ENCODE measurements around the gene LBP.
"Not testable (repeated sequence)": the region's sequence is repeated elsewhere in the genome, so short reads cannot be mapped to it uniquely, and the experiment has no call there.

LBP gene

GRCh38 chr20:38387953-38388352, 41.7 kb downstream of the LBP start:
- Histone ChIP-seq H3K27ac (ENCODE audit: insufficient read depth, low read depth, low read length, poor library complexity, severe bottlenecking) (no peak overlapping the region), H3K27me3 (ENCODE audit: control insufficient read depth, insufficient read depth, low read length, poor library complexity, severe bottlenecking) (no peaks in the 10 kb centered on the region), H3K36me3 (ENCODE audit: control insufficient read depth, insufficient read depth, low read length) (no peaks in the 10 kb centered on the region), H3K4me3 (ENCODE audit: insufficient read depth, low read depth, low read length) (no peak overlapping the region), H3K4me1 (ENCODE audit: control insufficient read depth, insufficient read depth, low read length) (no peaks in the 10 kb centered on the region), H3K9me3 (ENCODE audit: control insufficient read depth, low read length) (no peaks in the 10 kb centered on the region)
- WGBS, 2 experiments, result 80 to 85% methylated on average over 4 of the region's 4 CpGs

DNA sequence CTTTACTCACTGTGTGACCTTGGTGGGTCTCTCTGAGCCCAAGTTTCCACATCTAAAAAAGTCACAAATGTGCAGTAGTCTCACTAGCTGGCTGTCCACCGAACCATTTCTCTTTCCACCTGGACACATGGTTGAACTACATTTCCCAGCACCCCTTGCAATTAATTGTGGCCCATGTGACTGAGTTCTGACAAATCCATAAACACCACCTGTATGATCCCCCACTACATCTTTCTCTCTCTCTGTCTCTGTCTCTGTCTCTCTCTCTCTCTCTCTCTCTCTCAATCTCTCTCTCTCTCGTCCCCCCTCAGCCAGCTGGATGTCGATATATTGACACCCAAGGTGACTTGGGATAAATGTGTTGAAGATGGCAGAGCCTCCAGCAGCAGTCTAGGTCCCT, 46.1 kb downstream of the LBP start:
- Histone ChIP-seq H3K27ac (ENCODE audit: insufficient read depth, low read depth, low read length, poor library complexity, severe bottlenecking) (no peak overlapping the region), H3K4me1 (ENCODE audit: control insufficient read depth, insufficient read depth, low read length) (no peaks in the 10 kb centered on the region), H3K27me3 (ENCODE audit: control insufficient read depth, insufficient read depth, low read length, poor library complexity, severe bottlenecking) (no peaks in the 10 kb centered on the region), H3K36me3 (ENCODE audit: control insufficient read depth, insufficient read depth, low read length) (no peaks in the 10 kb centered on the region), H3K9me3 (ENCODE audit: control insufficient read depth, low read length) (no peaks in the 10 kb centered on the region), H3K4me3 (ENCODE audit: insufficient read depth, low read depth, low read length) (no peak overlapping the region)
- 89 to 92% methylated on average over 2 of the region's 3 CpGs for WGBS, 2 experiments

DNA sequence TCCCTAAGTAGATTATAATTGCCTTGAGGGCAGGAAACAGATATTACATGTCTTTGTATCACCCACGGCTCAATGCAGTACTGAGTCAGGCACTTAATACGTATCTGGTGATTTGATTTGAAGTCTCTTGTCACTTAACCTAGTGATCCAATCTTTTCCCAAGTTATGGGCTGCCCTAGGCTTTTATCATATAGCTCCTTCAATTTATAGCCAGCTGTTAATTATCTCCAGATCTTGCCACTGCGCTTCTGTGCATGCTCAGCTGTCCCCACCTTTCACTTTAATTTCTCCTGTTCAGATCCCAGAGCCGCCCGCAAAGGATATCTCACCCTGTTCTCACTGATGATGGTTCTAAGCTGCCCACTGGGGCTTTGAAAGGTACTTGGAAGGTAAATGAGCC, 47.0 kb downstream of the LBP start:
- Histone ChIP-seq H3K4me1 (ENCODE audit: control insufficient read depth, insufficient read depth, low read length) (no peaks in the 10 kb centered on the region), H3K27me3 (ENCODE audit: control insufficient read depth, insufficient read depth, low read length, poor library complexity, severe bottlenecking) (no peaks in the 10 kb centered on the region), H3K36me3 (ENCODE audit: control insufficient read depth, insufficient read depth, low read length) (no peaks in the 10 kb centered on the region), H3K27ac (ENCODE audit: insufficient read depth, low read depth, low read length, poor library complexity, severe bottlenecking) (no peak overlapping the region), H3K9me3 (ENCODE audit: control insufficient read depth, low read length) (no peaks in the 10 kb centered on the region), H3K4me3 (ENCODE audit: insufficient read depth, low read depth, low read length) (no peak overlapping the region)
- WGBS, 2 experiments, result 90 to 95% methylated on average over 5 of the region's 5 CpGs

DNA sequence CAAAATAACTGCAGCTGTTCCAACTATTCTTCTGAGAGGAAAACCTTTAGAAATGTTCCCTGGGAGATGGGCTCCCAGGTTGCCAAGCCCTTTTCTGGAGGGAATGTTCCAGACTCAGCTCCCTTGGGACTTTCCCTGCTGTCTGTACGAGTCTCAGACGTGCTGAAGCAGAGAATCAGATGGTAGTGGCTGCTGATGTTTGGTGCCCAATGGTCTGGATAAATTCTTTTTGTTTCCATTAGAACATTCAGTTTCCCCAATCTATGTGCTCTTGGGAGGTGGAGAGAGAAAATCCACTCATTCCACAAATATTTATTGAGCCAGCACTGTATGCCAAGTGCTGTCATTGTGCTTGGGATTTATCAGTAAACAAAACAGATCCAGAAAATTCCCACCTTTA, 48.9 kb downstream of the LBP start:
- Histone ChIP-seq H3K27me3 (ENCODE audit: control insufficient read depth, insufficient read depth, low read length, poor library complexity, severe bottlenecking) (no peaks in the 10 kb centered on the region), H3K4me3 (ENCODE audit: insufficient read depth, low read depth, low read length) (no peak overlapping the region), H3K9me3 (ENCODE audit: control insufficient read depth, low read length) (no peaks in the 10 kb centered on the region), H3K36me3 (ENCODE audit: control insufficient read depth, insufficient read depth, low read length) (no peaks in the 10 kb centered on the region), H3K4me1 (ENCODE audit: control insufficient read depth, insufficient read depth, low read length) (no peaks in the 10 kb centered on the region), H3K27ac (ENCODE audit: insufficient read depth, low read depth, low read length, poor library complexity, severe bottlenecking) (no peak overlapping the region)
- WGBS, 2 experiments, result 89 to 97% methylated on average over 2 of the region's 2 CpGs

- not testable (repeated sequence) for H3K4me3 ChIP-seq (ENCODE audit: insufficient read depth, low read depth, low read length); H3K27me3 ChIP-seq (ENCODE audit: control insufficient read depth, insufficient read depth, low read length, poor library complexity, severe bottlenecking); H3K4me1 ChIP-seq (ENCODE audit: control insufficient read depth, insufficient read depth, low read length); H3K27ac ChIP-seq (ENCODE audit: insufficient read depth, low read depth, low read length, poor library complexity, severe bottlenecking); H3K9me3 ChIP-seq (ENCODE audit: control insufficient read depth, low read length); H3K36me3 ChIP-seq (ENCODE audit: control insufficient read depth, insufficient read depth, low read length)
- WGBS, 2 experiments, result 93% methylated on average over 2 of the region's 2 CpGs
These were observed 49.6 kb downstream of the LBP start for GRCh38 chr20:38395751-38396395.

- H3K9me3 ChIP-seq (ENCODE audit: control insufficient read depth, low read length), result no peaks in the 10 kb centered on the region
- WGBS, 2 experiments, result 94% methylated on average over 5 of the region's 5 CpGs
These were observed 55.8 kb downstream of the LBP start for GRCh38 chr20:38402089-38402488.

GRCh38 chr20:38402816-38403215, 56.5 kb downstream of the LBP start:
- no peak overlapping the region for H3K4me3 ChIP-seq (ENCODE audit: insufficient read depth, low read depth, low read length)
- H3K36me3 ChIP-seq (ENCODE audit: control insufficient read depth, insufficient read depth, low read length), result no peaks in the 10 kb centered on the region
- no peaks in the 10 kb centered on the region for H3K4me1 ChIP-seq (ENCODE audit: control insufficient read depth, insufficient read depth, low read length)
- WGBS, 2 experiments, result 95 to 96% methylated on average over 8 of the region's 8 CpGs
- no peak overlapping the region for H3K27ac ChIP-seq (ENCODE audit: insufficient read depth, low read depth, low read length, poor library complexity, severe bottlenecking)
- H3K9me3 ChIP-seq (ENCODE audit: control insufficient read depth, low read length), result no peaks in the 10 kb centered on the region
- H3K27me3 ChIP-seq (ENCODE audit: control insufficient read depth, insufficient read depth, low read length, poor library complexity, severe bottlenecking), result no peaks in the 10 kb centered on the region

More at GRCh38 chr20:38402089-38402488, 55.8 kb downstream of the LBP start:
- Histone ChIP-seq H3K4me3 (ENCODE audit: insufficient read depth, low read depth, low read length) (no peak overlapping the region), H3K4me1 (ENCODE audit: control insufficient read depth, insufficient read depth, low read length) (no peaks in the 10 kb centered on the region), H3K27me3 (ENCODE audit: control insufficient read depth, insufficient read depth, low read length, poor library complexity, severe bottlenecking) (no peaks in the 10 kb centered on the region), H3K36me3 (ENCODE audit: control insufficient read depth, insufficient read depth, low read length) (no peaks in the 10 kb centered on the region), H3K27ac (ENCODE audit: insufficient read depth, low read depth, low read length, poor library complexity, severe bottlenecking) (no peak overlapping the region)

GRCh38 chr20:38404016-38404415, 57.7 kb downstream of the LBP start:
- Histone ChIP-seq H3K27ac (ENCODE audit: insufficient read depth, low read depth, low read length, poor library complexity, severe bottlenecking) (no peak overlapping the region), H3K36me3 (ENCODE audit: control insufficient read depth, insufficient read depth, low read length) (no peaks in the 10 kb centered on the region), H3K9me3 (ENCODE audit: control insufficient read depth, low read length) (no peaks in the 10 kb centered on the region), H3K4me3 (ENCODE audit: insufficient read depth, low read depth, low read length) (no peak overlapping the region), H3K4me1 (ENCODE audit: control insufficient read depth, insufficient read depth, low read length) (no peaks in the 10 kb centered on the region), H3K27me3 (ENCODE audit: control insufficient read depth, insufficient read depth, low read length, poor library complexity, severe bottlenecking) (no peaks in the 10 kb centered on the region)

DNA sequence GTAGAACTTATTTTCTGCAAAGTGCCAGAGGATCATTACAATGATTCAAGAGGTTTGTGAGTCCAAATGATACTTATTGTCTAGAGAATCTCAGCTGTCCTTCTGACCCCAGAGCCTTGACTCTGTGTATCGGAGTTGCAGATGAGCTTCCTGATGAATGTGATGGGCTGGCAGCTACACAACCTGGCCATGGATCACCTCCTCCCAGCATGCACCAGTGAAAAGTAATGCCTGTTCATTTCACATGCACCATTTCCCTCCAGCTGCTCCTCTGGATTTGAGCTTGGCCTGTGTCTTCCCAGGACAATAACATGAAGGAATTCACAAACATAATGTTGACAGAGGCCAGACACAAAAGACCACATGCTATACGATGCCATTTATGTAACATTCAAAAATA, 58.9 kb downstream of the LBP start:
- 83 to 92% methylated on average over 2 of the region's 2 CpGs for WGBS, 2 experiments
- H3K9me3 ChIP-seq (ENCODE audit: control insufficient read depth, low read length), result no peaks in the 10 kb centered on the region
- no peak overlapping the region for H3K4me3 ChIP-seq (ENCODE audit: insufficient read depth, low read depth, low read length)
- no peak overlapping the region for H3K27ac ChIP-seq (ENCODE audit: insufficient read depth, low read depth, low read length, poor library complexity, severe bottlenecking)
- no peaks in the 10 kb centered on the region for H3K4me1 ChIP-seq (ENCODE audit: control insufficient read depth, insufficient read depth, low read length)
- no peaks in the 10 kb centered on the region for H3K27me3 ChIP-seq (ENCODE audit: control insufficient read depth, insufficient read depth, low read length, poor library complexity, severe bottlenecking)
- no peaks in the 10 kb centered on the region for H3K36me3 ChIP-seq (ENCODE audit: control insufficient read depth, insufficient read depth, low read length)

DNA sequence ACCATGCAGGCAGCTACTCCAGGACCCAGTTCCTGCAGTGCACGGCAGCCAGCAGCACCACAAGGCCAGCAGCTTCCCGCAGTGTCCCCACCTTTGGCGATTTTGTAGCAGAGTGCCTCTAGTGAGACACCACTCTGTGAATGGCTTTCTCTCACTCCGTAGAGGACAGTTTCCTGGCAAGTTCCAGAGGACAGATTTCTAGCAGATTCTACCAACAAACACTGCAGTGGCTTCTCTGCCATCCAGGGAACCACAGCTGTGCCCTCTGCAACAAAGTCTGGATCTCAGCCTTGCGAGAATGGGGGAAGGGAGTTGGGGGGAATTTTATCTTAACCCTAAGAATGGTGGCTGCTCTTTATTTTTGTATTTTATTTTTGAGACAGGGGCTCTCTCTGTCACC, 60.2 kb downstream of the LBP start:
- no peaks in the 10 kb centered on the region for H3K4me1 ChIP-seq (ENCODE audit: control insufficient read depth, insufficient read depth, low read length)
- no peak overlapping the region for H3K4me3 ChIP-seq (ENCODE audit: insufficient read depth, low read depth, low read length)
- H3K27me3 ChIP-seq (ENCODE audit: control insufficient read depth, insufficient read depth, low read length, poor library complexity, severe bottlenecking), result no peaks in the 10 kb centered on the region
- no peak overlapping the region for H3K27ac ChIP-seq (ENCODE audit: insufficient read depth, low read depth, low read length, poor library complexity, severe bottlenecking)
- 90 to 95% methylated on average over 5 of the region's 5 CpGs for WGBS, 2 experiments
- no peaks in the 10 kb centered on the region for H3K9me3 ChIP-seq (ENCODE audit: control insufficient read depth, low read length)
- no peaks in the 10 kb centered on the region for H3K36me3 ChIP-seq (ENCODE audit: control insufficient read depth, insufficient read depth, low read length)

DNA sequence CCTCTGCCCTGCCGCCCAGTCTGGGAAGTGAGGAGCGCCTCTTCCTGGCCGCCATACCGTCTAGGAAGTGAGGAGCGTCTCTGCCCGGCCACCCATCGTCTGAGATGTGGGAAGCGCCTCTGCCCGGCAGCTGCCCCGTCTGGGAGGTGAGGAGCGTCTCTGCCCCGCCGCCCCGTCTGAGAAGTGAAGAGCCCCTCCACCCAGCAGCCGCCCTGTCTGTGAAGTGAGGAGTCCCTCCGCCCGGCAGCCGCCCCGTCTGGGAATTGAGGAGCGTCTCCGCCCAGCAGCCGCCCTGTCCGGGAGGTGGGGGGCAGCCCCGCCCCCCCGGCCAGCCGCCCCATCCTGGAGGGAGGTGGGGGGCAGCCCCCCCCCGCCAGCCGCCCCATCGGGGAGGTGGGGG, 61.0 kb downstream of the LBP start:
- no peaks in the 10 kb centered on the region for H3K36me3 ChIP-seq (ENCODE audit: control insufficient read depth, insufficient read depth, low read length)
- no peaks in the 10 kb centered on the region for H3K27me3 ChIP-seq (ENCODE audit: control insufficient read depth, insufficient read depth, low read length, poor library complexity, severe bottlenecking)
- H3K4me3 ChIP-seq (ENCODE audit: insufficient read depth, low read depth, low read length), result no peak overlapping the region
- H3K9me3 ChIP-seq (ENCODE audit: control insufficient read depth, low read length), result no peaks in the 10 kb centered on the region
- H3K4me1 ChIP-seq (ENCODE audit: control insufficient read depth, insufficient read depth, low read length), result no peaks in the 10 kb centered on the region
- 95 to 97% methylated on average over 27 to 29 of the region's 29 CpGs for WGBS, 2 experiments
- H3K27ac ChIP-seq (ENCODE audit: insufficient read depth, low read depth, low read length, poor library complexity, severe bottlenecking), result no peak overlapping the region

Measured in ectodermal cell (in vitro differentiated cells).